Measurements from ENCODE around the gene CTNNA1.

- TF ChIP-seq CTCF (IDR thresholded peaks at IDR 0.05; ENCODE audit: insufficient read depth, low read depth, low read length) (no peak), EZH2 (IDR thresholded peaks at IDR 0.05; ENCODE audit: insufficient read depth, low read length) (no peak)
Measured at GRCh38 chr5:138717399-138717798, 35.8 kb upstream of the CTNNA1 start.

All from astrocyte (in vitro differentiated cells and primary cell).